Activated T-cell treated with anti-CD3 and anti-CD28 coated beads, Interleukin-2, amount 50 U/mL, for 4 hours (primary cell): ENCODE measurements around the gene DENND2D. TPM values are rescaled to one million over a fixed set of nuclear protein-coding genes. Genes with fewer than 3 reads are reported as not detected.
A peak's percentile ranks its signal among the peaks of the same experiment; 100 is the strongest.

Experiments used
- ATAC-seq, 2 donors: fragments of 200-7000 bp; cut with Tn5 transposase; one replicate each; pipeline ENCODE4 v1.10.0; 2021
- DNase-seq: peaks from one replicate; pipeline ENCODE4 v3.0.0-alpha.2; 2020
- H3K27me3 Mint-ChIP-seq: one replicate; pipeline ENCODE4 v1.8.0; 2021; ENCODE audit warnings: low read depth, mixed read lengths
- H3K36me3 Mint-ChIP-seq: one replicate; pipeline ENCODE4 v1.8.0; 2022; ENCODE audit warnings: mixed read lengths; ENCODE audit not compliant: insufficient read depth
- H3K4me1 Mint-ChIP-seq: one replicate; pipeline ENCODE4 v1.8.0; 2021; ENCODE audit warnings: low read depth, mixed read lengths
- H3K4me3 Mint-ChIP-seq: one replicate; pipeline ENCODE4 v1.8.0; 2021; ENCODE audit warnings: mild to moderate bottlenecking, moderate library complexity, mixed read lengths
- H3K9me3 Mint-ChIP-seq: one replicate; pipeline ENCODE4 v1.8.0; 2021; ENCODE audit warnings: mixed read lengths
- total RNA-seq, 3 donors: library from RNA; stranded (reverse); gene quantifications; one replicate each; pipeline ENCODE4 v1.2.1, GENCODE V29; 2021

The DENND2D gene
- total RNA-seq, 3 donors from 2014 or later = 127 to 158 (median 134) TPM

DNA sequence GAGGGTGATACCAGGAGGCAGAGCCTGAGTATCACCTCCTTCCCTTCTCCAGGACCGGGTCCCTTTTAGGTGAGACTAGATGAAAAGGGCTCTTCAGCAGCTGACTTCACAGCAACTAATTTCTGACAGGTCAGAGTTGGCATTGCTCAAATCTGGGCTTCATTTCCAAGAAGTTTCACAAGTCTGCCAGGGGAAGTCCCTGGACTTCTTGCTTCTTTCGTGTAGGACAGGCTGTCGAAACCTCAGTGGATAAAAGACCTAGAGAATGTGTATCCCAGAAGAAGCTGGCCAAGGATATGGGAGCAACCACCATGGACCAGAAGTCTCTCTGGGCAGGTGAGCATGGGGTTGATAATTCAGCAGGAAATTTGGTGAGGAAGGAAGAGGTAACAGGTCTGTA is 27.0 kb upstream of the DENND2D start, which contains the start of gene CHI3L2:
Gene CHI3L2, plus strand, starts transcription at position 280 of the 400 bp plus-strand sequence. Its CDS starts 17 bp downstream, at position 297.
- peaks cover 89% of the 10 kb centered on the region for H3K4me1 Mint-ChIP-seq
- H3K4me3 Mint-ChIP-seq = no peak within 1 kb of the TSS
- no peak for ATAC-seq
- no peaks in the 10 kb centered on the region for H3K27me3 Mint-ChIP-seq
- DNase-seq = no peak
- peaks cover 3% of the 10 kb centered on the region for H3K36me3 Mint-ChIP-seq
- no peaks in the 10 kb centered on the region for H3K9me3 Mint-ChIP-seq

DNA sequence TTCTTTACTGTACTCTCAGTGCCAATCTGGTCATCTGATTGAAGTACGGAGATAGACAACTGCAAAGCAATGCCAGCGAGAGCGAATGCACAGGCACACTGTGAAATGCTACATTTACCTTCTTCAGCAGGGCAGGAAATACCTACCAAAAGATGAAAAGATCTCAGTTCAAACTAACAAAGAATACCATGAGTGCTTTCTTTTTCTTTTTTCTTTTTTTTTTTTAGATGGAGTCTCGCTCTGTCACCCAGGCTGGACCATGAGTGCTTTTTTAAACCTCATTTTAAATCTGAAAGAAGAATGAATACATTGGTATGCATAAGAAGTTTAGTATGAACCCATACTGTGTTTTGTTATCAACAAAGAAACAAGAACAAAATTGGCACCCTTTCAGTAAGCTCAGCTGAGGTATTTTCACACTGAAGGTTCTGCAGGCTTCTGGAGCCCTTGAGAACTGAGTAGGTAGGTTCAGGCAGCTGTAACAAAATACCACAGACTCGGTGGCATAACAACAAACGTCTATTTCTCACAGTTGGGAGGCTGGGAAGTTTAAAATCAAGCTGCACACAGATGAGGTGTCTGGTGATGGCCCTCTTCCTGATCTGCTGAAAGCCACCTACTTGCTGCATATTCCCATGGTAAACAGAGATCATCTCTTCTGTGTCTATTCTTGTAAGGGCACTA is 25.4 kb upstream of the DENND2D start:
- DNase-seq (no peak), ATAC-seq (no peak)
- no peaks in the 10 kb centered on the region for H3K27me3 Mint-ChIP-seq
- no peaks in the 10 kb centered on the region for H3K36me3 Mint-ChIP-seq
- peaks cover 89% of the 10 kb centered on the region for H3K4me1 Mint-ChIP-seq
- no peaks in the 10 kb centered on the region for H3K9me3 Mint-ChIP-seq
- H3K4me3 Mint-ChIP-seq = peak overlapping the region; percentile 61

DNA sequence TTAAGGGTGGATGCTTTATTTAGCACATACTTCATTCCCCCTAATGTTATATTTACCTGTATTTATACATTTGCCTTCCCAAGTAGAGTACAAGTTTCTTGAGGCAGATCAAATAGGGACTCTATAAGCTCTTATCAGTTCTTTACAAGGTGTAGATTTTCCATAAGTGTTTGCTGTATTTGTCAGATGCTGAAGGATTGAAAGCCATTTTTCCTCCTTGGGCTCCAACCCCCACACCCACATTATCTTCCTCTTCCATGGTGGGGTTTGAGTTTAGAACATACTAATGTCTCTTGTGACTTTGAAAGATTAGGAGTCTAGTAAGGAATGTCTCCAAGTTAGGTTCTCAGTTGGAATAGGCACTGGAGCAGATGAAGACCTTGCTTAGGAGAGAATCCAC is 24.6 kb upstream of the DENND2D start:
- no peaks in the 10 kb centered on the region for H3K9me3 Mint-ChIP-seq
- ATAC-seq = no peak
- H3K36me3 Mint-ChIP-seq = no peaks in the 10 kb centered on the region
- peak overlapping the region; percentile 61 for H3K4me3 Mint-ChIP-seq
- H3K4me1 Mint-ChIP-seq = peaks cover 91% of the 10 kb centered on the region
- no peaks in the 10 kb centered on the region for H3K27me3 Mint-ChIP-seq
- no peak for DNase-seq

DNA sequence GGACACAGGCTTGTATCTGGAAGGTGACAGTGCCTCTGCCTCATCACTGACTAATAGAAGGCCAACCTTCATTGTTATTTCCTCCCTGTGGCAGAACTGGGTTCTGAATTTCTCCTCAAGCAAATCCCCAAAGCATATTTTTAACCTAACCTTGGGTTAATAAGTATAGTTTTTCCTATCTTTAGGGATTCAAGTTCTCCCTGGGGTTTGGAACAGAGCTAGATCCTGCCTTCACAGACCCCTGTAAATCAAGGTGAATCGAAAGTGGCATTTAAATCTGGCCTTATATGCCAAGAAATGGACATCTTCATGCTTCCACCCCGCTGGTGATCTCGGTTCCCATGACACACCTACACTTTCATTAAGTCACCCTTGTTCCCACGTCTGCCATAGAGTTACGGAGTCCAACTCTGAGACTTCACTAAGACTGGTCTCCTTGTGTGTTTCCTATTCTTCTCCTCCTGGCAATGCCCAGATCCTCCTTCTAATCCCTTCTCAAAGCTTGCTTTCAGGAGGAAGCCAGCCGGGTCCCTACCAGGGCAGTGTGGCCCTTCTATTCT is 22.8 kb upstream of the DENND2D start:
- Mint-ChIP-seq H3K36me3 (peaks cover 3% of the 10 kb centered on the region), H3K4me3 (peak overlapping the region; percentile 35), H3K9me3 (peaks cover 7% of the 10 kb centered on the region), H3K27me3 (no peaks in the 10 kb centered on the region), H3K4me1 (peaks cover 93% of the 10 kb centered on the region)
- DNase-seq (no peak), ATAC-seq (no peak)

DNA sequence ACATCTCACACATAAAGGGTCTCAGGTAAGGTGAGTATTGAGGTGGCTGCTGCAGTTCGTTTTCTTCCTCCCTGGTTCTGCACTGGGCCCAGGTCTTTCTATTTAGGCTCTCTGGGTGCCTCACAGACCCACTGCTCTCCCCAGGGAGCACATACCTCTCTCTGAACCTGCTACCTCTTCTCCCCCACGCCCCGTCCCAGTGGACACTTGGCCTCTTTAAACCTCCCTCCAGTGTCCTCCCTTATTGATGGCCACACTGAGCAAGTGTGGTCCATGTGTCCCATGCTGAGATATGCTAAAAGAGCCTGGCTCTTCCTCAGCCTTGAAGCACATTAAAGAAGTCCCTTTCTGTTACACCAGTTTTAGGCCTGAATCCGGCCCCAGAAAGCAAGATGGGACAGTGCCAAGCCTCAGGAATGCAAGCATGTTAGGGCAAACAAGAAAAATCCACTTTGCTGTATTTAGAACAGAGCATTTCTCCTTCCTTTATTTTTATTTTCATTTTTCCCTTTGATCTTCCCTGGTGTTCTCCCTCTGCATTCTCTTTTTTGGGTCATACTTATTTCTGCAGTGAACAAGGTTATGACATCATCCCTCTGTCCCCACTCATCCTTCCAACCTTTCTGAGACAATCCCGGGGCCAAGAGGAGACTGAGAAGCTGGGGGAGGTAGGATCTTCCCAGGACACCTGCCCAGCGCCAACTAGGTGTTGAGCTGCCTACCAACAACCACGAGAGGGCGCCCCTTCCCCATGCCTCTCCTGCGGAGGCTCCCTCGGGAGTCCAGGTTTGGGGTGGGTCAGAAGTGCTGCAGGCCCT is 22.1 kb upstream of the DENND2D start:
- DNase-seq (peak; percentile 78), ATAC-seq (peak; percentile 15 to 19)
- H3K36me3 Mint-ChIP-seq = peaks cover 7% of the 10 kb centered on the region
- H3K4me1 Mint-ChIP-seq = peaks cover 93% of the 10 kb centered on the region
- peaks cover 7% of the 10 kb centered on the region for H3K9me3 Mint-ChIP-seq
- H3K27me3 Mint-ChIP-seq = no peaks in the 10 kb centered on the region
- peak overlapping the region; percentile 35 for H3K4me3 Mint-ChIP-seq

DNA sequence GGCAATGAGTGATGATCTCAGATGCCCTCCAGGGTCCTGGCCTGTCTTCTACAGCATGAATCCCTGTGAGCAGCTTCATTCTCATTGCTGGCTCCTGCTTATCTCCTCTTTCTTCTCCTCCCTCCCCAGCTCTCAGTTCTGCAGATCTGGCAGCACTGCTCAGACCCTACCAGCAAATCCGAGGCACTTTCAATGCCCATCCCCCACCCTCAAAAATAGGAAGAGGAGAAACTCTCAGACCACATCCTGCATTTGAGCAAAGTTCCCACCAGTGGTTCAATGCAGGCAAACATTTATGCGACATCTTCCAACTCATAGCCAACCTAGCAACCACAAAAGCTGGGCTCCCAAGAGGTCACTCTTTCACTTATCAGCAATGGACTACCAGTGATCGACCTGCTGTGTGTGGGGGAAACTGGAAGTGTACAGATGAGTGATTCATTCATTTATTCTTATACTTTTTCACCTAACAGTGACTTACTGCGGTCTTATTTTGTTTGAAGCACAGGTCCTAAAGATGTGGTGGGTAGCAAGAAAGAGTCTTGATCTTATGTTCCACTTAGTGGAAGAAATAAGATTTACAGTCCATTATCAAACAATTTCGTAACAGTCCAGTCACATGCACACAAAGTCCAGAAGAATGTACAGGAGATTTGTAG is 21.3 kb upstream of the DENND2D start:
- ATAC-seq (peak; percentile 53 to 57), DNase-seq (no peak)
- Mint-ChIP-seq H3K9me3 (peaks cover 7% of the 10 kb centered on the region), H3K36me3 (peaks cover 7% of the 10 kb centered on the region), H3K4me1 (peaks cover 93% of the 10 kb centered on the region), H3K4me3 (peak overlapping the region; percentile 35), H3K27me3 (no peaks in the 10 kb centered on the region)

DNA sequence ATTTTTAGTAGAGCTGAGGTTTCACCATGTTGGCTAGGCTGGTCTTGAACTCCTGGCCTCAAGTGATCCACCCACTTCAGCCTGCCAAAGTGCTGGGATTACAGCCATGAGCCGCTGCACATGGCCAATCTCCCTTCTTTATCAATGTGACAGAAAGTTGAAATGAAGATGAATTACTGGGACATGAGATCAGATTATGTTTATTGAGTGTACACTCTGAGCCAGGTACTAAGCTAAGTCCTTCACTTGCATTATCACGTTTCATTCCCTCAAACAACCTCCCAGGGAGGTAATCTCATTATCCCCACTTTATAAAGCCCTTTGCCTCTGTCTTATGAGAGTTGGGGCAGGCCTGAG is 20.8 kb upstream of the DENND2D start:
- no peak for DNase-seq
- Mint-ChIP-seq H3K36me3 (peaks cover 7% of the 10 kb centered on the region), H3K4me1 (peaks cover 94% of the 10 kb centered on the region), H3K4me3 (peak overlapping the region; percentile 35), H3K27me3 (no peaks in the 10 kb centered on the region), H3K9me3 (peaks cover 7% of the 10 kb centered on the region)
- ATAC-seq = no peak

DNA sequence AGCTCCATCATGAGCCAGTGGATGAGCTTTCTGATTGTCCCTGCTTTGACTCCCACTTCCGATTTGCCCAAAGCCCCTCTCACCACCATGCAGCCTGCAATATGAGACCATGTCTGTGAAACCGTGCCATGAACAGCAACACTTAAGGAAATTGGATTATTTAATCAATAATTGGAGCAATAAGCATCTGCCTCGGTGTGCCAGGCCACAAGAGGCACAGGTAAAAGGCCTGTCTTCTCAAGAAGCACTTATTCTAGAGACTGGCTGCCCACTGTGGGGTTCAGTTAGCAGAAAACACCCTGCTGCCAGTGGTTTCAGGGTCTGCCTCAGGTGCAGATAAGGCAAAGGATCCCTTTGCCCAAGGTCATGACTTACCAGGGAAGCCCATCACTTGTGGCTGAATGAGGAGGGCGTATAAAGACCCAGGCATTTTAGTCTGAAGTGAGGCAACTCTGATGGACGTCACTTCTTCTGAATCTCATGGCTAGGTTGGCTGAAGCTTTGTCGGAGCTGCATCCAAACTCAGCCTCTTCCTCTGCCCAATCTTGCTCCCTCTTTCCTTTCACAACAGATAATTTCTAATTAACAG is 19.9 kb upstream of the DENND2D start:
- Mint-ChIP-seq H3K4me3 (peak overlapping the region; percentile 70), H3K36me3 (peaks cover 7% of the 10 kb centered on the region), H3K27me3 (no peaks in the 10 kb centered on the region), H3K4me1 (peaks cover 94% of the 10 kb centered on the region), H3K9me3 (peaks cover 7% of the 10 kb centered on the region)
- ATAC-seq (no peak), DNase-seq (no peak)

DNA sequence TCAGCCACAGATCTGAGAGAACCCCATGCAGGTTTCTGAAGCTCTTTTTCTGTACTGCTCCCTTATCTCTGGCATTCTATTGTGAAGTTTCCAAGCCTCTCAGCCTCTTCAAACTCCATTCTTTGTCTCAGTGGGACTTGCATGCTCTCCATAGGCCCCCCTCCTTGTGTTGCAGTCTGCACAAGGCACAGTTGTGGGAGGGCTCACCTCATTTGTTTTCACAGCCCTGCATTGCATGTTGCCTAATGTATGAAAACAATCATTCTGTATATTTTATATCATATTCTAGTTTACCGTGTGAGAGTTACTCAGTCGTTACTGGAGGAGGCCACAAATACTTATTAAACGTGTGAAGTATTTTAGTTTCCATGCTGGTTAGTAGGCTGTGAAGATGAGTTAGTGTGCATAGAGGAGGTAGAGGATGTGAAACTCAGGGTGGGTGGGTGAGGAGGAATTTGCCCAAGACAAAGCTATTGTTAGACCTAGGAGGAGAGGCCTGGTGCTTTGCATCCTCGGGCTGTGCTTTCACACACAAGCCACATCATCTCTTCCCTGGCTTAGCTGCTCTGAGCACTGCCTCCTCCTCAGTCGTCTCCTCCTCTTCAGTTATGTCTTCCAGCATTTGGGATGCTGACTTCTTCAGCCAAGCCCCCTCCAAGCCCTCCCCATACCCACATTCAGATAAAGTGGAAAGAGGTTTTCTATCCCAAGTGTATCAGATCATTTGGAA is 19.3 kb upstream of the DENND2D start:
- H3K4me3 Mint-ChIP-seq = peak overlapping the region; percentile 70
- H3K9me3 Mint-ChIP-seq = peaks cover 7% of the 10 kb centered on the region
- peaks cover 94% of the 10 kb centered on the region for H3K4me1 Mint-ChIP-seq
- no peaks in the 10 kb centered on the region for H3K27me3 Mint-ChIP-seq
- DNase-seq (no peak), ATAC-seq (peak; percentile 54 to 64)
- peaks cover 7% of the 10 kb centered on the region for H3K36me3 Mint-ChIP-seq

DNA sequence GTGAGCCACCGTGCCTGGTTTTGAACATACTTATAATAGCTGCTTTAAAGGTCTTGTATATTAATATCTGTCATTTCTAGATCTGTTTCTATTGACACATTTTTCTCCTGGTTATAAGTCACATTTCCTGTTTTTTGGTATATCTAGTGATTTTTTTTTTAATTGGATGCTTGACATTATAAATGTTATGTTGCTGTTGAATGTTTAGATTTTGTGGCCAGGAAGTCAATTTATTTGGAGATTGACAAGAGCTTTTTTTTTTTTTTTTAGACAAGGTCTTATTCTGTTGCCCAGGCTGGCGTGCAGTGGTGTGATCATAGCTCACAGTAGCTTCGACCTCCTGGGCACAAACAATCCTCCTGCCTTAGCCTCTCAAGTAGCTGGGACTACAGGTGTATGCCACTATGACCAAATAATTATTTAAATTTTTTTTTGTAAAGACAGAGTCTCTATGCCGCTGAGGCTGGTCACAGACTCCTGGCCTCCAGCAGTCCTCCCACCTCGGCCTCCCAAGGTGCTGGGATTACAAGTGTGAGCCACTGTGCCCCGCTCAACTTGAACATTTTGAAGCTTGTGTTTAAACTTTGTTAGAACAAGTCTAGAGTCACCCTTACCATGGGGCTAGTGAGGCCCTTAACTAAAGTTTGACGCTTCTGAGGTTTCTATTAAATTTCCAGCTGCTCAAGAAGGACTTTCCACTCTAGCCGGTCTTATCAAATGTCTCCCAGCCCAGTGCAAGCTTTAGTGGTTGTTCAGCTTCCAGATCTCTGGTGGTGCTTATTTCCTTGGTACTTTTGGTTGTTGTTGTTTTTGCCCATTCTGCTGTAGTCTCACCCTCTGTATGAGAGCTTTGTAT is 18.5 kb upstream of the DENND2D start:
- Mint-ChIP-seq H3K36me3 (peaks cover 7% of the 10 kb centered on the region), H3K9me3 (peaks cover 7% of the 10 kb centered on the region), H3K4me3 (peak overlapping the region; percentile 70), H3K27me3 (no peaks in the 10 kb centered on the region), H3K4me1 (peaks cover 95% of the 10 kb centered on the region)
- no peak for ATAC-seq
- DNase-seq = no peak

DNA sequence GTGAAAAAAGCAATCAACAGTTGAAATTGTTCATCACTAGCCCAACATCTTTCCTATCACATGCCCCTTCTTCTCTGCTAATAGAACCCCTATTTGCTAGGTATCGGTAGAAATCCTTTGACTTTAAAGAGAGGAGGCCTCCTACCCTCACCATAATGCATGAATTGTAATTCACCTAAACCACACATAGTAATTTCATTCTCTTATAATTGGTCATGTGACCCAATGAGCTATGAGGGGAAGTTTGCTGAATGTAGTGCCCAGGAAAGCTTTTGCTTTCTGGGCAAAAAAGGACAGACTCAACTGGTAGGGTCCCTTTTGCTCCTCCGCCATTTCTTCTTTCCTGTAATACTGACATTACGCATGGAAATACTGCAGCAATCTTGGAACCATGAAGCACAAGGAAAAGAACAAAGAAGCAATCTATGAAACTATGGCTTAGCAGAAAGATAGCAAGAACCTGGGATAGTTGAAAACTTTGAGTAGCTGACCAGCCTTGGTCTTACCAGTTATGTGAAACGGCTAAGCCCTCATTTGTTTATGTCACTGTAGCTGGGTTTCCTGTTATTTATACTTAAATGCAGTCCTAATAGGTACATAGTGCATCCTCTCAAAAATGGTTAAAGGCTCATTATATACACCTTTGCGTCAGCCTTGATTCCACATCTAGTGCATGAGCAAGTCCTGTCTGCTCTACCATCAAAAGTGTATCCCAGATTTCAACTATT is 16.9 kb upstream of the DENND2D start:
- peaks cover 7% of the 10 kb centered on the region for H3K36me3 Mint-ChIP-seq
- no peak for DNase-seq
- ATAC-seq = peak; percentile 13 to 16
- H3K27me3 Mint-ChIP-seq = no peaks in the 10 kb centered on the region
- H3K4me3 Mint-ChIP-seq = peak overlapping the region; percentile 64
- H3K9me3 Mint-ChIP-seq = peaks cover 7% of the 10 kb centered on the region
- peaks cover 98% of the 10 kb centered on the region for H3K4me1 Mint-ChIP-seq

DNA sequence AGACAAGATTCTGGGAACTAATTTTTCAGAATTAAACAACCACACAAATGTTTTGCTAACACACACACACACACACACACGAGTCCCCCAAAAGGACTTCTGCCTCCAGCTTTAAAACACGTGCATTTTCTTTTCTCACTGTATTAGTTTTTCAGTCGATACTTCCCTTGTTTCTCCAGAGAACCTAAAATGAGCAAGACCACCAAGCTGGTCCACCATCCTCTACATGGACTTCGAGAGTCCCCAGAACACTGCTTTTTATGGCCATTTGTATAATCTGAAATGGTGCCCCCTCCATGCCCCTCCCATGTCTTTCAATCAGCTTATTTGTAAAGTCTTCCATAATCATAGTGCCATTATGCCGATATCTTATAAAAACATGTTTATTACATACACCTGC is 16.3 kb upstream of the DENND2D start:
- ATAC-seq = no peak
- DNase-seq = no peak
- H3K9me3 Mint-ChIP-seq = peaks cover 7% of the 10 kb centered on the region
- peaks cover 97% of the 10 kb centered on the region for H3K4me1 Mint-ChIP-seq
- H3K4me3 Mint-ChIP-seq = peak overlapping the region; percentile 64
- peaks cover 7% of the 10 kb centered on the region for H3K36me3 Mint-ChIP-seq
- no peaks in the 10 kb centered on the region for H3K27me3 Mint-ChIP-seq
